SK-N-SH (cell line): Measurements from ENCODE around the gene CAPSL.

Source experiments
- TF ChIP-seq, protein P1 (sequence below): fragments of 200-600 bp; sonication (generic); IDR thresholded peaks from 2 replicates; pipeline ENCODE4 v1.6.1; 2017; ENCODE audit warnings: antibody characterized with exemption, mild to moderate bottlenecking, moderate library complexity
- TF ChIP-seq, protein P2 (sequence below): fragments of 150-350 bp; IDR thresholded peaks from 2 replicates; pipeline ENCODE4 v1.6.1; 2017; ENCODE audit warnings: antibody characterized with exemption, low read length, low read depth, borderline replicate concordance

DNA sequence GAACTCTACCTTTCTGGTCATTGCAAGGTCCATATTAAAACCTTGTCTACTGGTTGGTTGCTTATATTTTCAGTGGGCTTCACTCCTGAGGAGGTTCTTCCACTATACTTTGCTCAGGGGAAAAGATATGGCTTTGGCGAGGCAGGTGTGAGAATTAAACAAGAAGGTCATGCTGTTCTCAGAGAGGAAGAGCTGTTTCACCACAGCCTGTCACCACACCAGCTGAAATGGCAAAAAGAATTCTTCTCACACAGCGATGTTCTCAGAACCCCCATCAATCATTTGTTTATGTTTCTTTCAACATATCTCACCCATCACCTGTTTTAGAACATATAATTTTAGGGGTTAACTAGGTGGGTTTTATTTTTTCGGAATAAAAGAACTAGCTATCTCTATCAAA, 38.6 kb downstream of the CAPSL start:
- TF ChIP-seq, protein P1, sequence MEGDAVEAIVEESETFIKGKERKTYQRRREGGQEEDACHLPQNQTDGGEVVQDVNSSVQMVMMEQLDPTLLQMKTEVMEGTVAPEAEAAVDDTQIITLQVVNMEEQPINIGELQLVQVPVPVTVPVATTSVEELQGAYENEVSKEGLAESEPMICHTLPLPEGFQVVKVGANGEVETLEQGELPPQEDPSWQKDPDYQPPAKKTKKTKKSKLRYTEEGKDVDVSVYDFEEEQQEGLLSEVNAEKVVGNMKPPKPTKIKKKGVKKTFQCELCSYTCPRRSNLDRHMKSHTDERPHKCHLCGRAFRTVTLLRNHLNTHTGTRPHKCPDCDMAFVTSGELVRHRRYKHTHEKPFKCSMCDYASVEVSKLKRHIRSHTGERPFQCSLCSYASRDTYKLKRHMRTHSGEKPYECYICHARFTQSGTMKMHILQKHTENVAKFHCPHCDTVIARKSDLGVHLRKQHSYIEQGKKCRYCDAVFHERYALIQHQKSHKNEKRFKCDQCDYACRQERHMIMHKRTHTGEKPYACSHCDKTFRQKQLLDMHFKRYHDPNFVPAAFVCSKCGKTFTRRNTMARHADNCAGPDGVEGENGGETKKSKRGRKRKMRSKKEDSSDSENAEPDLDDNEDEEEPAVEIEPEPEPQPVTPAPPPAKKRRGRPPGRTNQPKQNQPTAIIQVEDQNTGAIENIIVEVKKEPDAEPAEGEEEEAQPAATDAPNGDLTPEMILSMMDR = no peak
- TF ChIP-seq, protein P2, sequence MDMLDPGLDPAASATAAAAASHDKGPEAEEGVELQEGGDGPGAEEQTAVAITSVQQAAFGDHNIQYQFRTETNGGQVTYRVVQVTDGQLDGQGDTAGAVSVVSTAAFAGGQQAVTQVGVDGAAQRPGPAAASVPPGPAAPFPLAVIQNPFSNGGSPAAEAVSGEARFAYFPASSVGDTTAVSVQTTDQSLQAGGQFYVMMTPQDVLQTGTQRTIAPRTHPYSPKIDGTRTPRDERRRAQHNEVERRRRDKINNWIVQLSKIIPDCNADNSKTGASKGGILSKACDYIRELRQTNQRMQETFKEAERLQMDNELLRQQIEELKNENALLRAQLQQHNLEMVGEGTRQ = no peak
